Hematopoietic multipotent progenitor cell treated with erythropoietin and hydrocortisone succinate and interleukin-3 and kit ligand, for 4 days (in vitro differentiated cells): Measurements from ENCODE around the gene GRIPAP1.

Experiments used
- DNase-seq: peaks from one replicate; pipeline ENCODE4 v3.0.0-alpha.2; 2015

GRIPAP1 gene

DNA sequence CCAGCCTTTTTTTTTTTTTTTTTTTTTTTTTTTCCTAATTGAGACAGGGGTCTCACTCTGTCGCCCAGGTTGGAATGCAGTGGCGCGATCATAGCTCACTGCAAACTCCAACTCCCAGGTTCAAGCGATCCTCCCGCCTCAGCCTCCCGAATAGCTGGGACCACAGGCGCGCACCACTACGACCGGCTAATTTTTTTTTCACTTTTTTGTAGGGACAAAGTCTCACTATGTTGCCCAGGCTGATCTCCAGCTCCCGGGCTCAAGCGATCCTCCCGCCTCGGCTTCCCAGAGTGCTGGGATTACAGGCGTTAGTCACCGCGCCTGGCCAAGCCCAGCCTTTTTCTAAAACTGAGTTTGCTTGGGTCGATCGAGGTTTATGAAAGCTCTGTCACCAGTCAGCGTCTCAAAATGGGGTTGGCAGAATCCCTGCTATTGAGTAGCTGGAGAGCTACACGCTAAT is 43.4 kb downstream of the GRIPAP1 start:
- DNase-seq, result peak; percentile 30

DNA sequence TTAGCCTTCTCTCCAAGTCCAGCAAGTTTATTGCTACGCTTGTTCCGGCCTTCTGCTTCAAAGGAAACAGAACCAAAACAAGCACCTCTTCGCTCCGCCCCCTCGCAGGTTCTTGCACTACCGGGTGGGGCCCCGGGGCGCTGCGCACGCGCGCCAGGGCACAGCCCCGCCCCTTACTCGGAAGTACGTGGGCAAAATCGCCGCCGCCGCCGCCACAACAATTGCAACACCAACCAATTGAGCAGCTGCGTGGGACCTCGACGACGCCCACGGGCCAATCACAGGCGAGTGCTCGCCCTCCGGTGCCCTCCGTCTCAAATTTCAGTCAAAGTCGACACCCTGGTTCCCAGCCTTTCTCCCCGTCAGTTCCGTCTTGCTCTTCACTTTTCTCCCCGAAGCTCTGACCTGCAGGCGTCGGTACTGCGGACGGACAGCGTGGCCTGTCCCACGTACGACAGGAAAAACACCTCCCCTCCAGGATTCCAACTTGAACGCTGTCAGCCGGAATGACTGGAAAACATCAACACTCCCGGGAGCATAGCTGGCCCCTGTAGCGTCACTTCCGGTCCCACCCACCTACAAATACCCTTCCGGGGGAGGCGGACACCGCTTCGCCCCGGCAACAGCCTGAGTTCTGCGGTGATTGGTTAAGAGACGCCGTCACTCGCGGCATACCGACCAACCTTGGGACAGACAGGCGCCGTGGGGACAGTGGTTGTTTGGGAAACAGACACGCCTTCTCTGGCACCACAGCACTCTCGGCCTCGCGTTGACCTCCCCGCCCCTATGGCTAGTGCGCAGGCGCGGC is 44.0 kb downstream of the GRIPAP1 start:
- peak; percentile 97 for DNase-seq

DNA sequence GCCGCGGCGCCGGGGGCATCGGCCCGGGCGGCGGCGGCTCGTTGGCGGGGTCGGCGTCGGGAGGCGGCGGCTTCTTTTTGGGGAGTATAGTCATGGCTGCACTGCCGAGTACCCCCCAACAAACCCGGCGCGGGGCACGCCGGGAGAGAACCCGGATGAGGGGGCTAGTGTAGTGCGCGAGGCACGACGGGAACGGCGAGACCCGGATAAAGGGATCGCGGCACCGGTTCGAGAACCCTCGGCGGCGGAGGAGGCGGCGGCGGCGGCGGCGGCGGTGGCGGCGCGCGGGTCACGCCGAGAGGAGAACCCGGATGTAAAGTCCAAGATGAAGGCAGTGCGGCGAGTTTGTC is 44.6 kb downstream of the GRIPAP1 start, which contains the start of gene OTUD5:
Gene OTUD5 (minus strand): TSS at position 131 of the 350 bp plus-strand sequence. CDS start 37 bp downstream, at position 94.
- DNase-seq, result peak; percentile 87

DNA sequence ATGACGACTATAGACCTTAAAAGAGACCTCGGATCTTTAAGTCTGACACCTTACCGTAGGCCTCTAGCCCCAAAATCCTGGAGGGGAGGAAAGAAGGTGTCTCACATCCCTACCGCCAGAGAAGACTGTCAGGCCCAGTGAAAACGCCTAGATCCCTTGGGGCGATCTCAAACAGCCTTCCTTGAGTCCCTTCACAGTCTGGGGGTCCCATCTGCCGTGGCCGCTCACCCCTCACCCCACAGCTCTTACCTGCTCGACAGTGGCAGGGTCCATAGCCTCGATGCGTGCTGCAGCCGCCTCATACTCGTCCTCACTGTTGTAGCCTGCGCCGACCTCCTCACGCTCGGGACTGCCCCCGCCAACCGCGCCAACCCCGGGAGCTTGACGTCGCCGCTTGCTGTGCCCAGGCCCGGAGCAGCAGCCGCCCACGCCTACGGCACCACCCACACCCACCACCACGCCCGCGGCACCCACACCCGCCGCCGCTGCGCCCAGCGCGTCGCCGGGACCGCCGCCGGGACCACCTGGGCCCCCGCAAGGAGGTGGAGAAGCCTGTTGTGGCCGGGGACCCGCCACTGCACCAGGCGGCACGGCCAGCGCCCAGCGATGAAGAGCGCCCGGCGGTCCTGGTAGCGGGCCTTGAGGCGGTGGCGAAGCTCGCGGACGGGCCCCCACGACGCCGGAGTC is 45.2 kb downstream of the GRIPAP1 start:
- peak; percentile 47 for DNase-seq

DNA sequence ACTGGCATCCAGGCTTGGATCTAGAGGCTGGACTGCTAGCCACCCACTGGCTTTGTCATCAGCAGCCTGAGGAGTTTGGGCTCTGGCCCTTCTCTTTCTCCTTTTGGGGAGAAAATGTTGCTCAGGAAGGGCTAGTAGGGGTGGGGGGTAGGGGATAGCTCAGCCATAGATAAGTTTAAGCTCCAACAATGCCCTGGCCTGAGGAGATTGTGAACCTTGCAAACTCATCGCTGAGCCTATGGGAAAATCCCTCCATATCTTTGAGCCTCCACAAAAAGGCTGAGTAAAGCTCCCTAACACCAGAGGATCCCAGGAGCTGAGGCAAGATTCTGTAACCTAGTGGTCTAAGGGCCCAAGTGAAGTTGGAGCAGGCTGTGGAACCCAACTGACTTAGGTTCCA is 53.5 kb downstream of the GRIPAP1 start:
- no peak for DNase-seq

DNA sequence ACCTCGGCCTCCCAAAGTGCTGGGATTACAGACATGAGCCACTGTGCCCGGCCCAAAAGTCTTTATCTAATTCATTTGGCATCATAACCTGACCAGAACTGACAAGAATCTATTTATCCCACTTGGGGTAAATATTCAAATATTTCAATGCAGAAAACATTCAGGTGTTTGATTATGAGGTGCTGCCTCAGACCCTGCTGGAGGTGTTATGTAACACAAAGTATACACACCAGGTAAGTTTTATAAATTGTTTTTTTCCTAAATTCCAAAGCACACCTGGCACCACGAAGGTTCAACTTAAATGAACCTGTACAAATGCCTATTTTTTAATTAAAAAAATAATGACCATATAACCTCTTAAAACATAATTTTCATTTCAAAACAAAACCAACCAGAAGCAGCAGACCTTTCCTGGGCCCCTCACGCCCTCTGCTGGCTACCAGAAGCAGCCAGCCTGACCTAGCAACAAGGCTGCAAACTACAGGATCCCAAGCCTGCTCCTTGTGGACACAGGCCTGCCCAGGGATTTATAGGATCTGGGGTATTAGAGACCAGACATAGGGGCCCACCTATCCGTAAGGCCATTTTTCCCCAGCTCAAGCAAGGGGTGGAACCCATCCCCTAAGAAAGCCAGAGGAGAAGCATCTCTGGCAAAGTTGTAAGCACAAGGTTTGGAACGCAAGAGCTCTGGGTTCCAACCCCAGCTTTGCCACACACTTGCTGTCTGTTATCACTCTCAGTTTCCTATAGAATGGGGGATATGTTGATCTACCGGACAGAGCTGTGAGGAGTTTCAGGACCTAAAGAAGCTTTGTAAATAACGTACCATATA is 56.3 kb downstream of the GRIPAP1 start:
- DNase-seq, result peak; percentile 72

DNA sequence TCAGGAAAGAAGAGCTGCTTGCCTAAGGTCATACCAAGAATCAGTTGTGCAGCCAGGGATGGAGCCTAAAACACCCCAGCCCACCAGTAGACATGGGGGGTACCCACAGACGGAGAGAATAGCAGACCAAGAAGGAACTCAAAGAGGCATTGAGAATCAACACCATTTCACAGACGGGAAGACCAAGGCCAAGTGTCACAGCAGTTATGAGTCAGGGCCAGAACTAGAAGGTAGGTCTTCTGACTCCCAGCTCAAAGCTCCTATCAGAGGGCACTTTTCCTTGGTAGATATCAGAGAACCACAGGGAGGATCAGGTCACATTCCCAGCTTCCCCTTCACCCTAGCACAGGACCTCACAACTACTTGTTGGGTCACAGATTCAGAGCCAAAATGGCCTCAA is 59.2 kb downstream of the GRIPAP1 start:
- no peak for DNase-seq

DNA sequence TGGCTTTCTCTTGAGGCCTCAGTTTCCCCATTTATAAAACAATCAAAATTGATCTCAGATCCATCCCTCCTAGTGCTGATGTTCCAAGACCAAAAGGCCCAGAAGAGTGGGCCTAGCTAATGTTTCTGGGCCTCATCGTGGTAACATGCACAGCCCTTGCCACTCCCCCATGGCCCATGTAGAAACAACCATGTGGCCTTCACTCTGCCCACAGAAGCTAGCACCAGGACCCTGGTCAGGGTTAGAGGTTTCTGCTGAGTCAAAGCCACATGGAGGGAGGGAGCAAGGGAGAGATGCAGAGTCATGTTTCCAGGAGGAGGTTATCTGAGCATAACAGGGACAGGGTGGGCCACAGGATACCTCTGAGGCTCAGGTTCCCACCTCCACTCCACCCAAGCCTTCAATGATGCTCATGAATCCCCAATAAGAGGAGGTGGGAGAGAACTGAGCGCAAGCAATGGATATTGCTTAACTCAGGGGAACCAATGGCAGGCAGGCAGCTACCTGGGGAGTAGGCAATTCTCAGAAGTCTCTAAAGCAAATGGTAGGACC is 61.6 kb downstream of the GRIPAP1 start:
- DNase-seq, result peak; percentile 87

DNA sequence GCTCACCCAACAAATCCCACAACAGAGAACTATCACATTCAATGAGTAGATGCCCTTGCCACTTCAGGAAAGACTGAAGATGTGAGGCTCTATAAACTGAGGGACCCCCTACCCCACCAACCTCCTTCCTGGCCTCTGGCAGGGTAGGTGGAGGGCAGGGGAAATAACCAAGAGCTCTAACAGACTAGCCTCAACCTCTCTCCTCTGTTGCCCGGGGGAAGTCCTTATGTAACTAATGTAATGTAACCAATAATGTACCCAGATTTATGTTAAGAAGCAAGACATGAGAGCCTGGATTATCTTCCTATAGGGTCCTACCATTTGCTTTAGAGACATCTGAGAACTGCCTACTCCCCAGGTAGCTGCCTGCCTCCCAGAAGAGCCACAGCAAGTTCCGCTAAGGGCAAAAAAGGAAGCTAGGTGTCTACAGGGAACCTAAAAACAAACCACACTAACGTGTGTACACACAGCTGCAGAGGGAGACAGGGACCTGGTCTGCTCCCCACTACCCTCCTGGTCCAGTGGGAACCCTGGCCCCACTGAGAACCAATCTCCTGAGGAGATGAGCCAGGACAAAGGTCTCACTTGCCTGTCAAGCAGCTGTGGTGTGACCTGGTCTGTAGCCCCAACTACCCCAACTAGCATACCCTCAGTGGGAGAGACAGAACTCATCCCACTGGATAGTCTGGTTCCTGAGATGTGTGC is 62.4 kb downstream of the GRIPAP1 start:
- DNase-seq, result no peak

DNA sequence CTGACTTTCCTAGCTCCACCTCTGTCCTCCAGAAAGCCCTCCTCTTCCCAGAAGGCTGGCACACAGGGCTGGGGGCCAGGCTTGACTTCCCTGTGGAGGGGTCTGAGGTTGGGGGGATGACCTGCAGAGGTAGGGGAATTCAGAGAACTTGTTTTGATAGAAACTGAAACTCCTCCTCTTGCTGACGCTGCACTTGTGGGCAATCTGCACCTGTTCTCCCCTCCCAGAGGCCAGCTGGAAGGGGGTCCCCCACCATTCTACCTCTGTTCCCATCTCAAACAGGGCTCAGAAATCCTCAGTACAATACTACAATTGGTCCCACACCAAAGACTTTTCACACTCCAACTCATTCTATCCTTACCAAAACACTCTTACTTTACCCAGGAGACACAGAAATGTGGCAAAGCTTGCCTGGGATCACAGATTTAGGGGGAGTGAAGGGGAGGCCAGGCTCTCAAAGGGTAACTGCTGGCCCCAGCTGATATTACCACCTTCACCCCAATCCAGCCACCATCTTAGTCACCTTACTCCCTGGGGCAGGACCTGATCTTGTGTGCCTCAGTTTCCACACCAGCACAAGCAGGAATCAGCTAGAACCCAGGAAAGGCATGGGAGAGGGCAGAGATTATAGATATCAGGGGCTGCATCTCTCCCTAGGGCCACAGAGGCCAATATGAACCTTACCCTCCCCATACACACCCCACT is 63.2 kb downstream of the GRIPAP1 start:
- no peak for DNase-seq

DNA sequence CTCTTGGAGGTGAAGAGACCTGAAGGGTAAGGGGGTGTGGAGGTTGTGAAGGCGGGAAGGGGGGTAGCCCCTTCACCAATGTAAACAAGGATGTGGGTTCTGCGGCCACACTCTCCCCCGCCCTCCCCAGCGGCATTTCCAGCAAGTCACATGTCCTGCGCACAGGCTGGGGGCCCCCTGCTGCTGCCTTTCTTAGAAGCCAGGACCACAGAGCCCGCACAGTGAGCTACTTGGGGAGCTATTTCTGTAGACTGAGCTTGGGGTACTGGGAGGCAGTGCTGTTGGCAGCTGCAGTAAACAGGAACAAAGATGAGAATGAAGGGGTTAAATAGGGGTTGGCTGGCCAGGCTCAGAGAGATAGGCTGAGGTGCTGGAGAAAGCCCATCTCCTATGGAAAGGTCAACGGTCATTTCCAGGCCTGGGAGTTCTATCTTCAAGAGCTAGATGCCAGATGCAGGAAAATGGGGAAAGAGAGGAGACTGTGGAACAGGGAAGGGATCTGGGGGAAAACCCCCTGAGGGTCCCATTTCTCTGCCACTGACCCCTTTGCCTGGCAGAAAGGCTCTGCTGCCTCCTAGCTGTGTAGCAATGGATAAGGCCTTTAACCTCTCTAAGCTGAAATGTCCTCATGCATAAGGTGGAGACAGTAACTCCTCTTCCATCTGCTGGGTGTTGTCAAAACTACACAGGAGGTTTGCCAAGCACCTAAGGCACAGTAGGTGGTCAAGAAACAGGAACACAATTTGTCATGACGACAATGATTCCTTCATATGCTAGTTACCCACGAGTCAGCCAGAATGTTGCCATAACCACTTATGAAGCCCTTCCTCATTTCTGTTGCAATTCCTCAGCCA is 64.8 kb downstream of the GRIPAP1 start:
- DNase-seq, result peak; percentile 94

DNA sequence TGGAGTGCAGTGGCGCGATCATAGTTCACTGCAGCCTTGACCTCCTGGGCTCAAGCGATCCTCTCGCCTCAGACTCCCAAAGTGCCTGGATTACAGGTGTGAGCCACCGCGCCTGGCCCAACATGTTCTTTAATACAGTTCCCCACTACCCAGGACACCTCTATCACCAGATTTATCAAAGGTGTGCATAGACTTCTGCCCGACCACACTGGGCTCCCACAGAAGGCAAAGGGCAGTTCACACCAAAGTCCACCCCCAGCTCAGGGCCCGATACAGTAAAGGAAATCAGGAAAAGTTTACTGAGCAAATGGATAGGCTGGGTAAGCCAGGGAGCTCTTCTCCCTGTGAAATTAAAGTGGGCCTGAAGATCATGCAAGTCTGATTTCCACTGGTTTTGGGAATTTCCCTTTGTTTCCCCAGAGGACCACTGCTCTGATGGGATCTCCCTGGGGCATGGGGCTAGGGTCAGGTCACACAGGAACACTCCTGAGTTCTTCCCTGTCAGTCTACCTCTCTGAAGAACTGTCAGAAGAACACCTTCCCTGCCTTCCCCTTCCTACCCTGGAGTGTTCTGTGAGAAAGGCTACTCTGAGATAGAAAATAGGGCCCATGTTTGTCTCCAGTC is 65.5 kb downstream of the GRIPAP1 start:
- DNase-seq, result no peak

DNA sequence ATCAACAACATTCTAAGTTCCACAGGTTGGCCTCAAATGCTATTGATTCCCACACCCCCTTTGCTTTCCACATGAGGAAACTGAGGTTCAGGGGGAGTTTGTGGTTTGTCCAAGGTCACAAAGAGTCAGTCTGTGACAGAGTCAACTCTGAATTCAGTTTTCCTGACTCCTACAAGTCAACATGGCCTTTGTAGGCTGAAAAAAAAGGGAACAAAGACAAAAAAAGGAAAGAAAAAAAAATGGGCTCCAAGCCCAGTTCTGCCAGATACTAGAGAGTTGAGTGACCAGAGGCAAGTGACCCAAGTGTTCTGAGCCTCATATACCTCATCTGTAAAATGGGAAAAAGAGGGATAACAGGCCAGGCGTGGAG is 66.8 kb downstream of the GRIPAP1 start:
- DNase-seq, result no peak

DNA sequence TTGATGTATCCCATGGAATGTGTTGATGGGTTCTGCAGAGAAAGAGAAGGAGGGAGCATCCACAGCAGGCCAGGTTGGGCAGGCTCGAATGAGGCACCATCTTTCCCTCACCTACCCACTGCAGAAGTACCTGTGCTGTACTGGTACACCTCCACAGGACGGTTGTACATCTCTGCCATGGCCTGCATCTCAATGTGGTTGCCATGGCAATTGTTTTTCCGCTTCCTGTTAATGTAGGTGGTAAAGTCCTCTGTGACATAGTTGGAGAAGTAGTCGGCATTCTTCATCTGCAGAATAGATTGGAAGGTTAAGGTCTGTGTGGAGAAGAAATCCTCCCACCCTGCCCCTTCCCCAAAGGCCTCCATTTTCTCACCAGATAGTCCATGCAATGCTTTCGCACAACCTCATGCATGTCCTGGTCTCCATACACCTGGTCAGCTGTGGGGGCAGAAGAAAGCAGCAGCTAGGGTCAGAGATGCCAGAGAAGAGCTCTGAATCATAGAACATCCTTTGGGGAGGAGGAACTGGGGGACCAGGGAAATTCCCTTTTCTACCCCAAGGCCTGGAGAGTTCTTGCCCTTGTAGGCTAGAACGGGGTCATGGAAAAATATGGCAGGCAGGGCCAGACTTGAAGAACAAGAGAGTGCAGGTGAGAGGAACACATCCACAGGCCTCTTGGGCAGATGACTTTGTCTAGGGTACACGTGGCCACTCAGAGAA is 67.3 kb downstream of the GRIPAP1 start:
- DNase-seq, result no peak

DNA sequence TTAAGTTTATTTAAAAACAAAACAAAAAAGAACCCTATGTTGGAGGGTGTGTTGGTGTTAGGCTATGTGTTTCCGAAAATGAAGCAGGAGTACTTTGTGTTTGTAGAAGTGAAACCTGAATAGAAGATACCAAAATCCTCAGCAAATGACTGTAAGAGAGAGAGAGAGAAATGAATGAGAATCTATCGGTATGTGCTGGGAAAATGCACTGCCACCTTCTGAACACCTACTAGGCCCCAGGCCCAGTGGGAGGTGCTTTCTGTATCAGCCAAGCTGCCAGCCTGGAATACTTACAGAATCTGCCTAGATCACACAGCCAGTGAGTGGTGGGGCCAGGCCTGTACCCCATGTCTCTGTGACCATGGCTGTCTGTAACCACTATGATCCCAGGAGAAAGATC is 68.3 kb downstream of the GRIPAP1 start:
- no peak for DNase-seq

DNA sequence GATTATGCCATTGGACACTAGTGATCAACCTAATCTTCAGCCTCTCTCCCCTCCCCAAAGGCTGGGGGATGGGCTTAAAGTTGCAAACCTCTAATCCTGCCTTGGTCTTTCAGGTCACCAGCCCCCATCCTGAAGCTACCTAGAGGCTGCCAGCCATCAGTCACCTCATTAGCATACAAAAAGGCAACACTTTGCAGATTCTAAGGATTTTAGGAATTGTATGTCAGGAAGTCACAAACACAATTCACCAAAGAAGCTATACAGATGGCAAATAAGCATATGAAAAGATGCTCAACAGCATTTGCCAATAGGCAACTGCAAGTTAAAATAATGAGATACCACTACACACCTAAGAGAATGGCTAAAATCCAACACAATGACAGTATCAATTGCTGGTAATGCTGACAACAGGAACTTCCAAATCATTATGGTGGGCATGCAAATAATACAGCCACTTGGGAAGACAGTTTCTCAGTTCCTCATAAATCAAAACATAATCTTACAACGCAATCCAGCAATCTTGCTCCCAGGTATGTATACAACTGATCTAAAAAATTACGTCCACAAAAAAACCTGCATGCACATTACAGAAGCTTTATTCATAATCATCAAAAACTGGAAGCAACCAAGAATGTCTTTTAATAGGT is 74.2 kb downstream of the GRIPAP1 start:
- DNase-seq, result no peak

DNA sequence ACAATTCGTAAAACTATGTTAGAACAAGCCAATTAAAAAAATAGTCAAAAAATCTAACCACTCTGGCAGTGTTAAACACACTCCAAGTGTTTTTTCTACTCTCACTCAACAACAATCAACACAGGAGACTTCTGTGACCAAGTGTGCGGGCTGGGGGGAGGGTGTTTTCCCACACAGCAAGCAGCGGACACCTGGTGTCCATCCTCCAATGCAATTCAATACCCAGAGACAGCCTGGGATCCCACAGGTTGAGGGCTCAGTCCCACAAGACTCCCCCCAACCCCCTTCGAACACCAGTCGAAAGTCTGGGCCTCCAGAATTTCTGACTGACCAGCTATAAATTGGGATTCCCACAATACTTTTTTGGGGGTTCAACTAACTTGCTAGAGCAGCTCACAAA is 74.9 kb downstream of the GRIPAP1 start:
- DNase-seq, result no peak

DNA sequence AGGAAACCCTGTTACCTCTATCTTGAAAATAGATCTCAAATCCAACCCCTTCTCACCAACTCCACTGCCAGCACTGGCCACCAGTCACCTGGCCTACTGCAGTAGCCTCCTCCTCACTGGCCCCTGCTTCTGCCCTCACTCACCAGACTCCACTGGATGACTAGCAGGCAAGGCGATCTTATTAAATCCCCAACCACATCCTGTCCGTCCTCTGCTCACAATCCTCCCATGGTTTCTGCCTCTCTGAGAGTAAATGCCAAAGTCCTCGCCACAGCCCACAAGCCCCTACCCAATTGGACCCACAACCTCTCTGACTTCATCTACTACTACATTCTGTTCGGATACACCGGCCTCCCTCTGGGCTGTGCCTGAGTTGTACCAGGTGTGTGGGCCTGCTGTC is 77.8 kb downstream of the GRIPAP1 start:
- DNase-seq, result peak; percentile 30

DNA sequence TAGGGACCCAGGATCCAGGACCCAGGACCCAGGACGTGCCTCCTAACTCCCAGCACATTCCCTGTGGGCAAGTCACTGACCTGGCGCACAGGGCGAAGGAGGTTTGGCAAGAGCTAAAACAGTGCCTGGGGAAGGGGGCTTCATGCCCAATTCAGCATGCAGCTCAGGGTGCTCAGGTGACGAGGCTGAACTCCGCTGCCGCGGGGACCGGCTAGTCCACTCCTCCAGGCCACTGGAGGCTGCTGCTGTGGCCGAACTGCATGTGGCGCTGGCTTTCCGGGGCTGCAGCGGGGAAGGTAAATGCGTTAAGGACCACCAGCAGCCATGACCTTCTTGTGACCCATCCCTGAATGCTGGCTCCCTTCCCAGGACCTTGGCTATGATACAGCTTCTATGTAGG is 78.3 kb downstream of the GRIPAP1 start:
- no peak for DNase-seq
